Activated CD4-positive, alpha-beta memory T cell treated with anti-CD3 and anti-CD28 coated beads, Interleukin-2, amount 10 ng/mL, durations not matched to agents 7 days and 5 days (primary cell): Measurements from ENCODE around the gene ELOVL2. TPM values are rescaled to one million over a fixed set of nuclear protein-coding genes. Genes with fewer than 3 reads are reported as not detected.

Experiments used
- CTCF ChIA-PET: fragments of 350-600 bp; sonication (Branson Sonifier 250); formaldehyde crosslinking; loops from one replicate; lab custom pipeline; 2021; ENCODE audit warnings: antibody characterized with exemption, inconsistent platforms; lab: Charles Lee
- POLR2A ChIA-PET: fragments of 350-600 bp; sonication (Branson Sonifier 250); formaldehyde crosslinking; loops from one replicate; lab custom pipeline; 2021; ENCODE audit warnings: antibody characterized with exemption; lab: Charles Lee
- DNase-seq: peaks from one replicate; pipeline ENCODE4 v3.0.0-alpha.2; 2020
- H3K27ac Mint-ChIP-seq: one replicate; pipeline ENCODE4 v1.8.0; 2021; ENCODE audit warnings: mild to moderate bottlenecking, mixed read lengths
- H3K27me3 Mint-ChIP-seq: one replicate; pipeline ENCODE4 v1.8.0; 2021; ENCODE audit warnings: mixed read lengths
- H3K36me3 Mint-ChIP-seq: one replicate; pipeline ENCODE4 v1.8.0; 2021; ENCODE audit warnings: low read depth, mixed read lengths
- H3K4me1 Mint-ChIP-seq: one replicate; pipeline ENCODE4 v1.8.0; 2021; ENCODE audit warnings: mixed read lengths
- H3K4me3 Mint-ChIP-seq: one replicate; pipeline ENCODE4 v1.8.0; 2021; ENCODE audit warnings: mild to moderate bottlenecking, mixed read lengths
- H3K9me3 Mint-ChIP-seq: one replicate; pipeline ENCODE4 v1.8.0; 2021; ENCODE audit warnings: mixed read lengths
- total RNA-seq, 2 experiments: library from RNA; stranded (reverse); gene quantifications; one replicate each; pipeline ENCODE4 v1.2.3, GENCODE V29; 2021

The ELOVL2 gene
- total RNA-seq, 2 experiments from 2014 or later, result not detected

DNA sequence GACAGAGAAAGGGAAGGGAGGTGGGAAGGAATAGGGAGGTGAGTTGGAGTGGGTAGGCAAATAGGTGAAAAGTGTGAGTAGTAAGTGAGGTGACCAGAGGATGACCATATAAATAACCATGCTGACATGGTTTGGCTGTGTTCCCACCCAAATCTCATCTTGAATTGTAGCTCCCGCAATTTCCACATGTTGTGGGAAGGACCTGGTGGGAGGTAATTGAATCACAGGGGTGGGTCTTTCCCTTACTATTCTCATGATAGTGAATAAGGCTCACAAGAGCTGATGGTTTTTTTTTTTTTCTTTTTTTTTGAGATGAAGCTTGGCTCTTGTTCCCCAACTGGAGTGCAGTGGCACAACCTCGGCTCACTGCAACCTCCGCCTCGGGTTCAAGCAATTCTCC lies 28.0 kb upstream of the ELOVL2 start:
- no peak overlapping the region for H3K4me3 Mint-ChIP-seq
- no peaks in the 10 kb centered on the region for H3K4me1 Mint-ChIP-seq
- H3K27ac Mint-ChIP-seq, result no peak overlapping the region
- peaks cover 3% of the 10 kb centered on the region for H3K27me3 Mint-ChIP-seq
- H3K36me3 Mint-ChIP-seq, result no peaks in the 10 kb centered on the region
- DNase-seq, result no peak
- CTCF ChIA-PET, result interaction anchor here (3.4 kb wide), 1 partner anchor 117 kb away, joined by 10 read pairs; no protein-coding TSS in a partner anchor
- POLR2A ChIA-PET, result no interaction called here
- H3K9me3 Mint-ChIP-seq, result no peaks in the 10 kb centered on the region

GRCh38 chr6:11069760-11070159 lies 25.7 kb upstream of the ELOVL2 start:
- POLR2A ChIA-PET, result no interaction called here
- Mint-ChIP-seq H3K36me3 (no peaks in the 10 kb centered on the region), H3K27ac (no peak overlapping the region)

DNA sequence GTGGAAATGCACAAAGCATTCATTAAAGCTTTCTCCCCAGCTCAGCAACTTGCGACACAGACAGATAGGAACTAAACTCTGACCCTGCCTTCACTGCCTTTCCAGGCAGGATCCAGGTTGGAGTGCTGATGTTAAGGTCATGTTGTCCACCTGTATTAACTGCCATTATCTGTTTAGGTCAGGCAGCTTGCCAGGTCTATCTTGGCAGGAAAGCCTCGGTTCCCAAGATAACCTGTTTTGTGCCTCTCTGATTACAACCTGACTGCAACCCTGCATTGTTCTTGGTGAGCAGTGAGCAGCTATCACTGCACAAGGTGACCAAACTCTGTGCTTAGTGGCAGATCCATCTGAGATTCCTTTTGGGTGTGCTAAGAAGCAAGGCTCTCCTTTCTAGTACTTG lies 23.2 kb upstream of the ELOVL2 start:
- POLR2A ChIA-PET, result no interaction called here

More at GRCh38 chr6:11069760-11070159, 25.7 kb upstream of the ELOVL2 start:
- Mint-ChIP-seq H3K4me3 (no peak overlapping the region), H3K27me3 (peaks cover 3% of the 10 kb centered on the region), H3K4me1 (no peaks in the 10 kb centered on the region), H3K9me3 (no peaks in the 10 kb centered on the region)
- CTCF ChIA-PET, result interaction anchor here (0.7 to 2.6 kb wide), 6 partner anchors 19 to 508 kb away, joined by 3 to 6 read pairs (median 4); no protein-coding TSS in a partner anchor
- no peak for DNase-seq

DNA sequence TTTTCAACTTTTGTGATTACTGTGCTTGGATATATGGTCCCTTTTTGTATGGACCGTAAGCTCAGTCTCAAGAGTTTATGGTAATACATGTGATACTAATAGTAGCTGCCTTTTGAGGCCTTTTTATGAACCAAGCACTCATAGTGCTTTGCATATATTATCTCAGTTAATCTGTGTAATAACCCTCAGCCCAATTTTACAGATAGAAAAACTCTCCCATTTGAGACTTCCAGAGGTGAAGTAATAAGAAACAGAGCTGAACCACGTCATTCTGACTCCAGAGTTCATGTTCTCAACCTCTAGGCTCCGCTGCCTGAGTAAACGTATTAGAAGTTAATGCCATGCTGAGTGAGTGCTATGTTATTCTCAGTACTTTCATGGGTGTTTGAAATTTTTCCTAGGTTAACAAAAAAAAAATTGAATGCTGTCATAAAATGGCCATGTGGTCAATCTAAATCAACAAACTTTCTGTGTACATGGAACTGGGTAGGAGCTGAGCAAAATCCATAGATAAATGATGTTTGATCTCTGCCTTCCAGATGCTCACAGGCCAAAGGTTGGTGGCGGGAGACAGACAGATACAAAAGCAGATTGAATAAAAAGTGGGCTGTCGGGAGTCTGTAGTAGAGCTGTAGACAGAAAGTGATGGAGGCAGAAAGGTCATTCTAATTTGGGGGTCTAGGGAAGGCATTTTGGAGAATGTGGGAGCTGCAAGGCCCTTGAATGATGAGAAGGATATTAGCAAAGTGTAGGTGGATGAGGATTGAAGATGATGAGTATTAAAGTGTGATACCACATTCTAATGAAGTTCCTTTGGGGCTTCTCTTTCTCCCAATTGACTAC lies 22.6 kb upstream of the ELOVL2 start:
- DNase-seq, result no peak
- CTCF ChIA-PET, result interaction anchor here (0.9 to 1.7 kb wide), 6 partner anchors 9 to 588 kb away, joined by 3 to 8 read pairs (median 4); no protein-coding TSS in a partner anchor
- no peaks in the 10 kb centered on the region for H3K9me3 Mint-ChIP-seq
- H3K36me3 Mint-ChIP-seq, result no peaks in the 10 kb centered on the region
- H3K27ac Mint-ChIP-seq, result no peak overlapping the region
- no peak overlapping the region for H3K4me3 Mint-ChIP-seq
- peaks cover 6% of the 10 kb centered on the region for H3K27me3 Mint-ChIP-seq
- H3K4me1 Mint-ChIP-seq, result no peaks in the 10 kb centered on the region
- POLR2A ChIA-PET, result no interaction called here

More for the DNA sequence above, 23.2 kb upstream of the ELOVL2 start:
- H3K27ac Mint-ChIP-seq, result no peak overlapping the region
- H3K4me3 Mint-ChIP-seq, result no peak overlapping the region
- H3K4me1 Mint-ChIP-seq, result no peaks in the 10 kb centered on the region
- no peaks in the 10 kb centered on the region for H3K9me3 Mint-ChIP-seq
- peaks cover 6% of the 10 kb centered on the region for H3K27me3 Mint-ChIP-seq
- H3K36me3 Mint-ChIP-seq, result no peaks in the 10 kb centered on the region
- CTCF ChIA-PET, result interaction anchor here (1.0 to 1.7 kb wide), 5 partner anchors 8 to 589 kb away, joined by 3 to 8 read pairs (median 4); no protein-coding TSS in a partner anchor
- no peak for DNase-seq

- CTCF ChIA-PET, result interaction anchor here (0.8 to 1.7 kb wide), 4 partner anchors 10 to 431 kb away, joined by 3 to 4 read pairs (median 4); no protein-coding TSS in a partner anchor
- Mint-ChIP-seq H3K27me3 (peaks cover 4% of the 10 kb centered on the region), H3K27ac (no peak overlapping the region), H3K36me3 (no peaks in the 10 kb centered on the region), H3K4me3 (no peak overlapping the region), H3K4me1 (no peaks in the 10 kb centered on the region), H3K9me3 (no peaks in the 10 kb centered on the region)
- POLR2A ChIA-PET, result no interaction called here
- DNase-seq, result no peak
Observed at GRCh38 chr6:11065436-11066202, 21.5 kb upstream of the ELOVL2 start.

- H3K4me1 Mint-ChIP-seq, result no peaks in the 10 kb centered on the region
- ChIA-PET POLR2A (no interaction called here), CTCF (interaction anchor here (1.0 kb wide), 1 partner anchor 431 kb away, joined by 3 read pairs; no protein-coding TSS in a partner anchor)
- no peak overlapping the region for H3K4me3 Mint-ChIP-seq
- no peak for DNase-seq
- peaks cover 4% of the 10 kb centered on the region for H3K27me3 Mint-ChIP-seq
- no peak overlapping the region for H3K27ac Mint-ChIP-seq
- H3K9me3 Mint-ChIP-seq, result no peaks in the 10 kb centered on the region
- H3K36me3 Mint-ChIP-seq, result no peaks in the 10 kb centered on the region
Observed at GRCh38 chr6:11064836-11065235, 20.7 kb upstream of the ELOVL2 start.

DNA sequence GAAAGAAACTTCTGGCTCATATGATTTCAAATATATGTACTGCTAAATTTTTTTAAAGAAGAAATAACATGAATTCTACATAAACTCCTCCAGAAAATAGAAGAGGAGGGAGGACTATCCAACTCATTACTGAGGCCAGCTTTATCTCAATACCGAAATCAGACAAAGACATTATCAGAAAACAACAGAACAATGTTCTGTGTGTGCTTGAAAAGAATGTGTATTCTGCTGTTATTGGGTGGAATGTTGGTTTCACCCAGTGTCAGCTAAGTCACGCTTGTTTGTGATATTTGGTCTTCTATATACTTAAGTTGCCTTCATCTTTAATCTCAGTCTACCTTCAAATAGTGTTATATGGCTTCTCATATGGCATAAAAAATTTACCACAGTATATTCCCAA lies 18.6 kb upstream of the ELOVL2 start:
- Mint-ChIP-seq H3K27ac (no peak overlapping the region), H3K4me1 (no peaks in the 10 kb centered on the region), H3K27me3 (peaks cover 2% of the 10 kb centered on the region), H3K4me3 (no peak overlapping the region), H3K36me3 (no peaks in the 10 kb centered on the region), H3K9me3 (no peaks in the 10 kb centered on the region)
- DNase-seq, result no peak
- CTCF ChIA-PET, result interaction anchor here (0.9 kb wide), 1 partner anchor 17 kb away, joined by 3 read pairs; no protein-coding TSS in a partner anchor
- POLR2A ChIA-PET, result no interaction called here

DNA sequence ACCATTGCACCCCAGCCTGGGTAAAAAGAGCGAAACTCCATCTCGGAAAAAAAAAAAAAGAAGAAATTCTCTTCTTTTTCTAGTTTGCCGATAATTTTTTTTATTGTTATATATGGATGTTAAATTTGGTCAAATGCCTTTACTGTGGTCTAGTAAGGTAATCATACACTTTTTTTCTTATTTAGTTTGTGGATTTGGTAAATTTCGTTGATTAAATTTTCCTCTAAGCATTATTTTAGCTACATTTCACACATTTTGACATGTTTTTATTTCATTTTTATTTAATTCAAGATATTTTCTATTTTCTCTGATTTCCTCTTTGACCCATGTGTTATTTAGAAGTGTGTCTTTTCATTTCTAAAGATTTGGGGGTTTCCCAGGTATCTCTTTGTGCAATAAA lies 18.0 kb upstream of the ELOVL2 start:
- Mint-ChIP-seq H3K9me3 (no peaks in the 10 kb centered on the region), H3K27ac (no peak overlapping the region), H3K27me3 (peaks cover 2% of the 10 kb centered on the region), H3K4me3 (no peak overlapping the region), H3K36me3 (no peaks in the 10 kb centered on the region), H3K4me1 (no peaks in the 10 kb centered on the region)
- no peak for DNase-seq
- ChIA-PET POLR2A (no interaction called here), CTCF (interaction anchor here (0.9 kb wide), 1 partner anchor 16 kb away, joined by 3 read pairs; no protein-coding TSS in a partner anchor)

GRCh38 chr6:11058406-11058805 lies 14.3 kb upstream of the ELOVL2 start:
- no peak overlapping the region for H3K4me3 Mint-ChIP-seq
- no peaks in the 10 kb centered on the region for H3K36me3 Mint-ChIP-seq
- no peaks in the 10 kb centered on the region for H3K9me3 Mint-ChIP-seq
- H3K27me3 Mint-ChIP-seq, result peaks cover 4% of the 10 kb centered on the region
- DNase-seq, result no peak
- no peak overlapping the region for H3K27ac Mint-ChIP-seq
- no peaks in the 10 kb centered on the region for H3K4me1 Mint-ChIP-seq
- CTCF ChIA-PET, result no interaction called here
- POLR2A ChIA-PET, result no interaction called here

GRCh38 chr6:11056871-11057270 lies 12.8 kb upstream of the ELOVL2 start:
- POLR2A ChIA-PET, result no interaction called here
- Mint-ChIP-seq H3K4me3 (no peak overlapping the region), H3K36me3 (no peaks in the 10 kb centered on the region), H3K27me3 (peaks cover 6% of the 10 kb centered on the region), H3K9me3 (no peaks in the 10 kb centered on the region), H3K4me1 (no peaks in the 10 kb centered on the region), H3K27ac (no peak overlapping the region)
- CTCF ChIA-PET, result interaction anchor here (0.8 kb wide), 1 partner anchor 12 kb away, joined by 3 read pairs; no protein-coding TSS in a partner anchor
- DNase-seq, result no peak

GRCh38 chr6:11055127-11055627 lies 11.1 kb upstream of the ELOVL2 start:
- no peaks in the 10 kb centered on the region for H3K36me3 Mint-ChIP-seq
- no peaks in the 10 kb centered on the region for H3K4me1 Mint-ChIP-seq
- H3K4me3 Mint-ChIP-seq, result no peak overlapping the region
- no peak for DNase-seq
- no peaks in the 10 kb centered on the region for H3K9me3 Mint-ChIP-seq
- POLR2A ChIA-PET, result no interaction called here
- H3K27me3 Mint-ChIP-seq, result peaks cover 13% of the 10 kb centered on the region
- CTCF ChIA-PET, result interaction anchor here (1.2 kb wide), 1 partner anchor 101 kb away, joined by 4 read pairs; no protein-coding TSS in a partner anchor
- H3K27ac Mint-ChIP-seq, result no peak overlapping the region

DNA sequence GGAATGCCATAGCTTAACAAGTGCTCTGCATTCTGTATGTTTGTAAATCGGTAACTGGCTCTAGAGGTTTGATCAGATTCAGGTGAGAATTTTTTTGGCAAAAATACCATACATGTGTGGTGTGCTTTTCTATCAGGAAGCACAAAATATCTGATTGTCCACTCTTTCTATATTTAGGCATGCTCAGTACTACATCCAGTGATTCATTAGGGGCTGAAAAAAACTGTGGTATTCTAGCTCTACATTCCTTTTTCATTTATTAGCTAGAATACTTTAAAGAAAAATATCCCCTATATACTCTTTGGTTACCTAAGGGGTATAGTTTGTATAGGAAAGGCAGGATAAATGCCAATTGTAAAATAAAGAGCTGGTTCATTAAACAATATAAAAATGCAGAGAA lies 10.6 kb upstream of the ELOVL2 start:
- no peak for DNase-seq
- Mint-ChIP-seq H3K4me3 (no peak overlapping the region), H3K4me1 (no peaks in the 10 kb centered on the region), H3K27me3 (peaks cover 14% of the 10 kb centered on the region), H3K9me3 (no peaks in the 10 kb centered on the region), H3K36me3 (no peaks in the 10 kb centered on the region), H3K27ac (no peak overlapping the region)
- ChIA-PET CTCF (no interaction called here), POLR2A (no interaction called here)
